CD4-positive, alpha-beta memory T cell (primary cell): ENCODE results near the gene PRKAG2. TPM values are rescaled to one million over a fixed set of nuclear protein-coding genes. Genes with fewer than 3 reads are reported as not detected.
"Not testable (repeated sequence)": the region's sequence is repeated elsewhere in the genome, so short reads cannot be mapped to it uniquely, and the experiment has no call there.

Experiments used
- CTCF ChIA-PET: fragments of 350-600 bp; sonication (Branson Sonifier 250); formaldehyde crosslinking; loops from one replicate; lab custom pipeline; 2021; ENCODE audit warnings: inconsistent platforms; ENCODE audit not compliant: partially characterized antibody; lab: Charles Lee
- POLR2A ChIA-PET: fragments of 350-600 bp; sonication (Branson Sonifier 250); formaldehyde crosslinking; loops from one replicate; lab custom pipeline; 2021; ENCODE audit not compliant: partially characterized antibody; lab: Charles Lee
- DNase-seq, 5 donors: peaks; one replicate each; pipeline versions ENCODE4 v3.0.0 to v3.0.0-alpha.2; 2020 to 2022; ENCODE audit warnings: mixed read lengths in 1 of 5
- H3K27ac ChIP-seq: one replicate; pipeline ENCODE4 v1.7.0; 2013; ENCODE audit warnings: low read depth, low read length
- H3K27me3 ChIP-seq: 2 replicates; pipeline ENCODE4 v1.7.0; 2013; ENCODE audit warnings: mild to moderate bottlenecking, low read length, moderate library complexity; ENCODE audit not compliant: insufficient read depth
- H3K36me3 ChIP-seq: 2 replicates; pipeline ENCODE4 v1.7.0; 2013; ENCODE audit warnings: mild to moderate bottlenecking, low read length, moderate library complexity; ENCODE audit not compliant: insufficient read depth
- H3K4me1 ChIP-seq: 2 replicates; pipeline ENCODE4 v1.7.0; 2013; ENCODE audit warnings: mild to moderate bottlenecking, low read length, moderate library complexity; ENCODE audit not compliant: insufficient read depth
- H3K4me3 ChIP-seq, 2 donors: one replicate each; pipeline ENCODE4 v1.7.0; 2013; ENCODE audit warnings: low read length in 2 of 2, mild to moderate bottlenecking in 1 of 2
- H3K9me3 ChIP-seq, 2 donors: one replicate each; pipeline ENCODE4 v1.7.0; 2013; ENCODE audit warnings: low read length in 2 of 2, control low read depth in 1 of 2; ENCODE audit not compliant: control insufficient read depth in 1 of 2
- H3K27ac Mint-ChIP-seq, 7 donors: one replicate each; pipeline ENCODE4 v1.8.0; 2020 to 2021; ENCODE audit warnings: mixed read lengths in 7 of 7, mild to moderate bottlenecking in 6 of 7, inconsistent platforms in 3 of 7, moderate library complexity in 3 of 7
- H3K27me3 Mint-ChIP-seq, 2 donors: one replicate each; pipeline ENCODE4 v1.8.0; 2020 to 2021; ENCODE audit warnings: mixed read lengths in 2 of 2
- H3K36me3 Mint-ChIP-seq, 2 donors: one replicate each; pipeline ENCODE4 v1.8.0; 2020 to 2021; ENCODE audit warnings: mixed read lengths in 2 of 2, inconsistent platforms in 1 of 2, mild to moderate bottlenecking in 1 of 2
- H3K4me1 Mint-ChIP-seq, 4 donors: one replicate each; pipeline ENCODE4 v1.8.0; 2020 to 2021; ENCODE audit warnings: mixed read lengths in 4 of 4, mild to moderate bottlenecking in 1 of 4
- H3K4me3 Mint-ChIP-seq, 8 donors: one replicate each; pipeline ENCODE4 v1.8.0; 2020 to 2021; ENCODE audit warnings: mixed read lengths in 8 of 8, mild to moderate bottlenecking in 7 of 8, moderate library complexity in 6 of 8, inconsistent platforms in 3 of 8
- H3K9me3 Mint-ChIP-seq, 8 donors: one replicate each; pipeline ENCODE4 v1.8.0; 2020 to 2021; ENCODE audit warnings: mixed read lengths in 8 of 8, mild to moderate bottlenecking in 5 of 8, inconsistent platforms in 3 of 8, moderate library complexity in 1 of 8
- intact Hi-C: fragments of 100-400 bp; cut with micrococcal nuclease; formaldehyde crosslinking; loops from one replicate; pipeline ENCODE4 v1.15.1; 2023
- polyA plus RNA-seq, 2 donors: library from polyadenylated mRNA; unstranded; fragments of 300-500 nt; fragmentation: Illumina TruSeq; gene quantifications; one replicate each; pipeline ENCODE4 v1.2.3, GENCODE V29; 2021
- total RNA-seq, 2 experiments: library from RNA; stranded (reverse); gene quantifications; one replicate each; pipeline ENCODE4 v1.2.3, GENCODE V29; 2021

PRKAG2 gene
- total and polyA plus RNA-seq, 4 experiments from 2014 or later = 27.4 to 61.0 (median 47.4) TPM

DNA sequence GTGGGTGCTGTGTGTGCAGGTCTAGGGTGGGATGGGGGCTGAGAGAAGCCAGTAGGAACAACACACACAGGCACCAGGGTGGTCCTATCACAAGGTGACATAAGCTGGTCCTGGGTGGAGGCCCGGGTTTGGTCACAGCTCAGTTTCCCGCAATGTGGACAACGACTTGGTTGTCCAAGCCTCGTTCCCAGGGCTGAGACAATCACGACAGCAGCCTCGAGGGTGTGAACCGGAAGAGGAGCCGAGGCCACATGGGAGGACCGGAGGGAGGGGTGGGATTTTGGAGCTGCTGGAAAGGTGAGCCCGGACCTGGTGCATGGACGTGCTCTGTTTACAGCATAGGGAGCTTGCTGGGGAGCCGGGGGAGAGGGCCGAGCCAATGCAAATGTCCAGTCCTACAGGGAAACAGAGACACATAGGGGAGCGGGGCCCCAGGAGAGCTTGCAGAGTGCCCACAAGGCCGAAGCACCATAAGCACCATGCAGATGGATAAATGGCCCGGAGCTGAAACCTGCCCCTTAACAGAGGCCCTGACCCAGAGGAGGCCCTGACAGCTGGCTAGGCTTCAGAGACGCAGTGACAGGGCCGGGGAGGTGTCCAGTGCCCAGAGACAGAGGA lies 92.8 kb downstream of the PRKAG2 start:
- Mint-ChIP-seq H3K36me3 (peaks cover 8 to 12% of the 10 kb centered on the region in 2 donors), H3K27ac (peak overlapping the region in 3 of 7 donors; percentile 8 to 77 (median 17)), H3K9me3 (no peaks in the 10 kb centered on the region), H3K27me3 (no peaks in the 10 kb centered on the region), H3K4me1 (peaks cover 14 to 31% (median 23%) of the 10 kb centered on the region in 4 donors), H3K4me3 (peak overlapping the region in 1 of 8 donors; percentile 34)
- POLR2A ChIA-PET = interaction anchor here (1.4 kb wide), 1 partner anchor 151 kb away, joined by 4 read pairs; no protein-coding TSS in a partner anchor
- Histone ChIP-seq H3K27me3 (no peaks in the 10 kb centered on the region), H3K4me3 (no peak overlapping the region), H3K4me1 (peaks cover 23% of the 10 kb centered on the region), H3K36me3 (peaks cover 5% of the 10 kb centered on the region), H3K9me3 (no peaks in the 10 kb centered on the region), H3K27ac (no peak overlapping the region)
- intact Hi-C loops = loop anchor here (1.0 to 10.0 kb wide), 5 partner anchors 93 to 362 kb away; partner anchors contain the start of genes PRKAG2 and RHEB
- CTCF ChIA-PET = interaction anchor here (0.6 to 5.8 kb wide), 17 partner anchors 9 to 1025 kb away, joined by 3 to 60 read pairs (median 6); partner anchors contain the start of gene PRKAG2
- no peak for DNase-seq

DNA sequence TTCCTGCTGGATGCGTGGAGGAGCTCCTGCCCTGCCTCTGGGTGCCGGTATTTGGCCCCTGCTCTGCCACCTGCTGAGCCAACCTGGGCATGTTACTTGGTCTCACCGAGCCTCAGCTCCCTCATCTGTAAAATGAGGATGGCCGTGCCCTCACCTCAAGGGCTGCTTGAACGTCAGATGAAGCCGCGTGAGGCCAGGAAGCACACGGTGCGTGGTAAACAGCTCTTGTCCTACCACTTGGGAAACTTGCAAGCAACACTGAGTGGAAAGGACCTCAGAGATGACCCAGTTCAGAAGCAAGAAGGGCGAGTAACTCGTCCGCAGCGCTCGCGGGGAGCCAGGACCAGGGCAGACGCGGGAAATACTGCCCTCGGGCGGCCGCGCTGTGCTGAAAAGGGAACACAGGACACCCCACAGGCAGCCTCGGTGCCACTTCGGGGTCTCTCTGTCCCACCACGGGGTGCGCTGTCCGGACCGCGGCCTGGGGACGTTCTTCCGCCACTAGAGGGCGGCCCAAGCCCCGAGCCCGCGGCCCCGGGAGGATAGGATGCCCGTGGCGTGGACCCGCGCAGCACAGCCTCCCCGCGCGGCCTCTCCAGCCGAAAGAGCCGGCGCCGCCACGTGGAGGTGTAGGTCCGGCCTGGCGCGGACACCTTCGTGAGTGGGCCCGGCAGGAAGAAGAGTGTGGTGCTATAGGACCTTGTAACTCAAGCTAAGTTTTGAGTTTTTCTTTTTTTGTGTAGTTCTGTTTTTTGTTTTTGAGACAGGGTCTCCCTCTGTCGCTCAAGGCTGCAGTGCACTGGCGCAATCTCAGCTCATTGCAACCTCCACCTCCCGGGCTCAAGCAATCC lies 94.1 kb downstream of the PRKAG2 start:
- Histone ChIP-seq H3K4me3 (peak overlapping the region in 1 of 2 donors; percentile 5), H3K9me3 (no peaks in the 10 kb centered on the region), H3K4me1 (peaks cover 12% of the 10 kb centered on the region), H3K27ac (no peak overlapping the region), H3K27me3 (no peaks in the 10 kb centered on the region), H3K36me3 (peaks cover 5% of the 10 kb centered on the region)
- ChIA-PET CTCF (interaction anchor here (0.6 to 5.8 kb wide), 38 partner anchors 9 to 1024 kb away, joined by 3 to 60 read pairs (median 5); partner anchors contain the start of gene PRKAG2), POLR2A (interaction anchor here (1.4 to 1.8 kb wide), 3 partner anchors 12 to 153 kb away, joined by 3 to 7 read pairs (median 4); no protein-coding TSS in a partner anchor)
- Mint-ChIP-seq H3K27me3 (no peaks in the 10 kb centered on the region), H3K4me1 (peaks cover 7 to 21% (median 14%) of the 10 kb centered on the region in 4 donors), H3K4me3 (peak overlapping the region; percentile 82 to 96 (median 86)), H3K9me3 (no peaks in the 10 kb centered on the region), H3K36me3 (peaks cover 20 to 23% of the 10 kb centered on the region in 2 donors), H3K27ac (peak overlapping the region; percentile 57 to 95 (median 88))
- intact Hi-C loops = loop anchor here (1.0 to 10.0 kb wide), 6 partner anchors 14 to 363 kb away; partner anchors contain the start of genes PRKAG2 and RHEB
- DNase-seq = peak; percentile 44 to 62 (median 53)

DNA sequence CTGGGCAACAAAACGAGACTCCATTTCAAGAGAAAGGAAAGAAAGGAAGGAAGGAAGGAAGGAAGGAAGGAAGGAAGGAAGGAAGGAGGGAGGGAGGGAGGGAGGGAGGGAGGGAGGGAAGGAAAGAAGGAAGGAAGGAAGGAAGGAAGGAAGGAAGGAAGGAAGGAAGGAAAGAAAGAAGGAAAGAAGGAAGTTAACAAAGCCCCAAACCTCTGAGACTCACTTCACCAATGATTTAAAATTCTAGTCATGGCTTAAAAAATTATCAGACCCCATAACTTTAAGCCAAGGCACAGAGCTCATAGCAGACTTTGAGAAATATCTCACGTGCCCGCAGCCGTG lies 94.7 kb downstream of the PRKAG2 start:
- DNase-seq, H3K9me3 ChIP-seq, H3K27ac ChIP-seq, H3K27me3 Mint-ChIP-seq, H3K36me3 ChIP-seq, H3K27me3 ChIP-seq, H3K9me3 Mint-ChIP-seq, H3K4me3 ChIP-seq: not testable (repeated sequence)
- ChIA-PET CTCF (interaction anchor here (0.7 to 5.8 kb wide), 31 partner anchors 8 to 363 kb away, joined by 3 to 60 read pairs (median 5); partner anchors contain the start of gene PRKAG2), POLR2A (interaction anchor here (1.6 to 1.8 kb wide), 2 partner anchors 13 to 150 kb away, joined by 3 to 7 read pairs; no protein-coding TSS in a partner anchor)
- Mint-ChIP-seq H3K4me1 (peaks cover 4 to 15% (median 11%) of the 10 kb centered on the region in 4 donors), H3K36me3 (peaks cover 21 to 24% of the 10 kb centered on the region in 2 donors), H3K4me3 (peak overlapping the region in 6 of 8 donors; percentile 83 to 96 (median 88)), H3K27ac (peak overlapping the region in 4 of 7 donors; percentile 57 to 95 (median 88))
- intact Hi-C loops = loop anchor here (1.0 to 10.0 kb wide), 4 partner anchors 13 to 267 kb away; partner anchors contain the start of genes PRKAG2 and RHEB
- peaks cover 12% of the 10 kb centered on the region for H3K4me1 ChIP-seq

DNA sequence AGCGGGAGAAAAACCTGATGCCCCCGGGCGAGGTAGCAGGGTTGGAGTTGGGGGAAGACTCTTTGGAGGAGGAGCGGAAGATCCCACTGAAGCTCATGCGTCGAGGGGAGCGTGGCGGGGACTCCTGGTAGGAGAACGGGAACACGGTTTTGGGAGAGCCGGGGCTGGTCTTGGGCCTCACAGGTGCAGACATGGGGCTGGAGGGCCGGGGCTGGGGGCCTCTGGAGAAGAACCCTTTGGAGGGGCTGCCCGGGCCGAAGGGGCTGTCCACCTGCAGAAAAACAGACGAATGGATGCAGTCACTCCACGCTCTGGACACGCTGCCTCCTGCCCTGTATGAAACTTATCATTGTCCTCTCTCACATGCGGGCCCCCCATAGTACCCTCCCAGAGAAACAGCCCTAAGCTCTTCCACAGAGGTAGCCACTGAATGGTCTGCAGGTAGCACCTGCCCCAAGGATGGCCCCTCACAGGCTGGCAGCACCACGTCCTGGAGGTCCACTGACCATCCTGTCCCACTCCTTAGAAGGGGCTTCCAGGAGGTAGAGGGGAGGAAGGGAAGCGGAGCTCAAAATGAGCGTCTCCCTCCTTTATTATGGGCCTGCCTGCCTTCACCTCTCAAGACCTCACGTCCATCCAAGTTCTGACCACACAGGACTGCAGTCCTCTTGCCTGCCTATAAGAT lies 95.6 kb downstream of the PRKAG2 start:
- H3K27me3 ChIP-seq = no peaks in the 10 kb centered on the region
- ChIA-PET CTCF (interaction anchor here (1.1 to 5.8 kb wide), 9 partner anchors 12 to 217 kb away, joined by 3 to 60 read pairs (median 13); partner anchors contain the start of gene PRKAG2), POLR2A (no interaction called here)
- peaks cover 12% of the 10 kb centered on the region for H3K4me1 ChIP-seq
- H3K4me3 ChIP-seq = no peak overlapping the region
- H3K27ac ChIP-seq = no peak overlapping the region
- Mint-ChIP-seq H3K27me3 (no peaks in the 10 kb centered on the region), H3K27ac (peak overlapping the region in 2 of 7 donors; percentile 14 to 72), H3K4me3 (no peak overlapping the region), H3K9me3 (no peaks in the 10 kb centered on the region), H3K36me3 (peaks cover 21 to 24% of the 10 kb centered on the region in 2 donors), H3K4me1 (peaks cover 4 to 14% (median 11%) of the 10 kb centered on the region in 4 donors)
- H3K36me3 ChIP-seq = peaks cover 5% of the 10 kb centered on the region
- H3K9me3 ChIP-seq = no peaks in the 10 kb centered on the region
- intact Hi-C loops = loop anchor here (10.0 kb wide), 2 partner anchors 157 to 267 kb away; partner anchors contain the start of gene RHEB
- DNase-seq = no peak

DNA sequence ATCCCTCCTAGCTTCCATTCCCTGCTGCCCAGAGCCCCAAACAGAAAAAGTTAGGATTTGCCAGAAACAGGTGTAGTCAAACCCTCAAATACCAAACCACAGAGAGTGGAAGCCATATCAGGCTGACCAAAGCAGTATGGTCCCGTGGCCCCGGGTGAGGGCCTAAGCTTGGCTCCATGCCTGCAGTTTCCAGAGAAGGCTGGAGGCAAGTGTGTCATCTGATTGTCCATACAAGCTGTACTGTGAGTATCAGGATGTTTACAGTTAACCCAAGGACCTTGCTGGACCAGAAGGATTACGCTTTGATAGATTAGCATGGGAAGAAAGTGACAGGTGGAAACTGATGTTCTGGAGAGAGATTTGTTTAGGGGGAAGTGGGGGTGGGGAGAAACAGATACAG lies 96.3 kb downstream of the PRKAG2 start:
- intact Hi-C loops = loop anchor here (10.0 kb wide), 2 partner anchors 156 to 266 kb away; partner anchors contain the start of gene RHEB
- no peaks in the 10 kb centered on the region for H3K9me3 ChIP-seq
- peaks cover 12% of the 10 kb centered on the region for H3K4me1 ChIP-seq
- no peaks in the 10 kb centered on the region for H3K27me3 Mint-ChIP-seq
- peak overlapping the region in 1 of 8 donors; percentile 53 for H3K4me3 Mint-ChIP-seq
- no peaks in the 10 kb centered on the region for H3K9me3 Mint-ChIP-seq
- POLR2A ChIA-PET = no interaction called here
- H3K27ac ChIP-seq = no peak overlapping the region
- H3K36me3 Mint-ChIP-seq = peaks cover 21 to 24% of the 10 kb centered on the region in 2 donors
- CTCF ChIA-PET = interaction anchor here (1.8 to 5.8 kb wide), 4 partner anchors 12 to 217 kb away, joined by 3 to 60 read pairs (median 42); no protein-coding TSS in a partner anchor
- H3K36me3 ChIP-seq = peaks cover 5% of the 10 kb centered on the region
- H3K4me1 Mint-ChIP-seq = peaks cover 4 to 14% (median 11%) of the 10 kb centered on the region in 4 donors
- DNase-seq = no peak
- peak overlapping the region in 2 of 7 donors; percentile 14 to 72 for H3K27ac Mint-ChIP-seq
- H3K27me3 ChIP-seq = no peaks in the 10 kb centered on the region
- H3K4me3 ChIP-seq = no peak overlapping the region

DNA sequence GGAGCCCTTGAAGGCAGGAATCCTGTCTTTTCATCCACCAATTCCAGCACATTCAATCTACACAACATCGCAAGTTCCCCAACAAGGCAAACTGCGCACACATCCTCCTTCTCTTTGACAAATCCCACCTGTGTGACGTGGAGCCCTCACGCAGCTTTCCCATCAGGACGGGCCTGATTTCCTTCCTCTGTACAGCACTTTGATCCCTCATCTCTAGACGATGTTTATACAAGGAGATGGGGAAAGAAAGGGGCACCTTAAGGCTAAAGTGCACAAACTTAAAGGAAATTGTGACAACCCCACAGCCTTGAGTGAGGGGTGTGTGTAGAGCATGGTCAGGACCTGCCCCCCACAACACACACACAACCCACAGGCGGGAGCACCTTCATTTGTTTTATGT lies 97.2 kb downstream of the PRKAG2 start:
- POLR2A ChIA-PET = no interaction called here
- intact Hi-C loops = loop anchor here (10.0 kb wide), 2 partner anchors 155 to 265 kb away; partner anchors contain the start of gene RHEB
- no peaks in the 10 kb centered on the region for H3K9me3 Mint-ChIP-seq

More for the DNA sequence above, 97.2 kb downstream of the PRKAG2 start:
- no peaks in the 10 kb centered on the region for H3K27me3 Mint-ChIP-seq
- H3K27ac Mint-ChIP-seq = no peak overlapping the region
- no peak overlapping the region for H3K4me3 Mint-ChIP-seq
- CTCF ChIA-PET = no interaction called here
- Histone ChIP-seq H3K9me3 (no peaks in the 10 kb centered on the region), H3K4me3 (no peak overlapping the region), H3K27ac (no peak overlapping the region), H3K36me3 (peaks cover 5% of the 10 kb centered on the region), H3K27me3 (no peaks in the 10 kb centered on the region), H3K4me1 (peaks cover 12% of the 10 kb centered on the region)
- peaks cover 21 to 23% of the 10 kb centered on the region in 2 donors for H3K36me3 Mint-ChIP-seq
- H3K4me1 Mint-ChIP-seq = peaks cover 4 to 14% (median 11%) of the 10 kb centered on the region in 4 donors
- DNase-seq = no peak
